HEK293 (cell line): ENCODE data around the gene AFF3.
"Not testable (repeated sequence)": the region's sequence is repeated elsewhere in the genome, so short reads cannot be mapped to it uniquely, and the experiment has no call there.

ENCODE experiments used
- CTCF ChIA-PET: fragments of 350-600 bp; formaldehyde crosslinking; extraction: SDS; loops from one replicate; lab custom pipeline; 2021; ENCODE audit warnings: antibody characterized with exemption; lab: Yijun Ruan, JAX
- POLR2A ChIA-PET: fragments of 300-600 bp; formaldehyde crosslinking; extraction: SDS; loops from one replicate; lab custom pipeline; 2020; ENCODE audit warnings: antibody characterized with exemption, inconsistent platforms; lab: Yijun Ruan, JAX
- H3K27ac ChIP-seq: fragments of 200-500 bp; sonication (Bioruptor generic); 2 replicates; pipeline ENCODE4 v1.5.1; 2014; ENCODE audit warnings: low read depth, low read length, control low read depth, inconsistent platforms; ENCODE audit errors: extremely low read depth
- H3K36me3 ChIP-seq, 2 experiments: fragments of 200-500 bp in 1 of 2; sonication (Bioruptor generic) in 1 of 2; 1 replicate in 1 of 2; 2 replicates in 1 of 2; pipeline ENCODE4 v1.5.1; 2014 to 2017; ENCODE audit warnings: inconsistent platforms in 2 of 2, low read length in 2 of 2; ENCODE audit not compliant: control insufficient read depth in 2 of 2, insufficient read depth in 1 of 2
- H3K4me1 ChIP-seq: fragments of 200-500 bp; sonication (Bioruptor generic); 2 replicates; pipeline ENCODE4 v1.5.1; 2014; ENCODE audit warnings: mild to moderate bottlenecking, low read length, inconsistent platforms; ENCODE audit not compliant: control insufficient read depth, insufficient read depth
- H3K4me3 ChIP-seq: 2 replicates; pipeline ENCODE4 v1.5.1; 2011; ENCODE audit warnings: low read depth, mild to moderate bottlenecking, control low read depth, low read length, moderate library complexity
- H3K9me3 ChIP-seq: fragments of 200-500 bp; sonication (Bioruptor generic); 2 replicates; pipeline ENCODE4 v1.5.1; 2014; ENCODE audit warnings: low read depth, low read length, inconsistent platforms; ENCODE audit not compliant: control insufficient read depth, insufficient read depth
- BCL11B ChIP-seq: fragments of 450-650 bp; formaldehyde crosslinking; IDR thresholded peaks from 2 replicates; pipeline ENCODE4 v1.5.1; 2016; ENCODE audit warnings: low read depth, missing biosample characterization, missing genetic modification characterization
- ZBTB21 ChIP-seq: fragments of 450-650 bp; formaldehyde crosslinking; IDR thresholded peaks from 2 replicates; pipeline ENCODE4 v1.5.1; 2017; ENCODE audit warnings: missing biosample characterization, missing genetic modification characterization
- ZNF37A ChIP-seq: fragments of 450-650 bp; IDR thresholded peaks from 2 replicates; pipeline ENCODE4 v1.5.1; 2018; ENCODE audit warnings: missing biosample characterization, missing genetic modification characterization
- ZNF558 ChIP-seq: fragments of 450-650 bp; formaldehyde crosslinking; IDR thresholded peaks from 2 replicates; pipeline ENCODE4 v1.5.1; 2016; ENCODE audit warnings: missing biosample characterization, missing genetic modification characterization
- ZNF791 ChIP-seq: fragments of 450-650 bp; formaldehyde crosslinking; IDR thresholded peaks from 2 replicates; pipeline ENCODE4 v1.5.1; 2016; ENCODE audit warnings: missing biosample characterization, missing genetic modification characterization
- TF ChIP-seq, protein P1 (sequence below): fragments of 450-650 bp; formaldehyde crosslinking; IDR thresholded peaks from 2 replicates; pipeline ENCODE4 v1.5.1; 2016; ENCODE audit warnings: missing biosample characterization, missing genetic modification characterization

Gene AFF3

DNA sequence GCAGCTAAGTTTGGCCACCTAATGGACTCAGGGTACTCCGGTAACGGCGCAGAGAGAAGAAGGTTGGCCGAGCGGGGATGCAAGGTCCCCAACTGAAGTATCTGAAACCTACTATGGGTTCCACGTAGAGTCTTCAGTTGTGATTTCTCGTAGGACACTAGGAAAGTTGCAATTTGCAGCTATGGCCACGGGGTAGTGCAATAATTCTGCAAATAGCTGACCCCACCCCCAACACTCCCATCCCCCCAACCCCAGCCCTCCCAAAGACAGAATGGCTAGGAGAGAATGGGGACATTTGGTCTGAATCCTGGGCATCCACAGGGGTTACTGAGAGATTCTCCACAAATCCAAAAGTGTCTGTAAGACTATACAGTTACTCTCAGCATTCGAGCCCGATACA, 46.5 kb downstream of the AFF3 start:
- POLR2A ChIA-PET, H3K9me3 ChIP-seq, H3K36me3 ChIP-seq, CTCF ChIA-PET, H3K4me1 ChIP-seq, H3K27ac ChIP-seq, H3K4me3 ChIP-seq: not testable (repeated sequence)

DNA sequence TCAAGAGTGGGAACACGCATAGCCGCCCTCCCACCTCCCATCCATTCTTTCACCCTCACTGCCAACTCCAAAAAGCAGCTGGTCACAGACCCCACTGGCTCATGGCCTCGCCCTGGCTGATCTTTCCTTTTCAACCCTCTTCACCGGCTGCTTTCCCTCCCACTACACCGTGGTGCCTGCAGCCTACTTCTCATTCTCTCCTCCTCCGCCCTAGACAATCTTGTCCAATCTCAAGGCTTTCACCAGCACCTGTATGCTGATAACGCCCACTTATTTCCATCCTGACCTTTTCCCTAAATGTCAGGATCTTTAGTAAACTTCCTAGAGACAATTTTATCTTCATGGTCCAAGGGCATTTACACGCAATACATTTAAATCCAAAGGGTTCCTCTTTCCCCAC, 50.6 kb downstream of the AFF3 start:
- H3K4me3 ChIP-seq, CTCF ChIA-PET, H3K27ac ChIP-seq, POLR2A ChIA-PET, H3K36me3 ChIP-seq, H3K9me3 ChIP-seq, H3K4me1 ChIP-seq: not testable (repeated sequence)

DNA sequence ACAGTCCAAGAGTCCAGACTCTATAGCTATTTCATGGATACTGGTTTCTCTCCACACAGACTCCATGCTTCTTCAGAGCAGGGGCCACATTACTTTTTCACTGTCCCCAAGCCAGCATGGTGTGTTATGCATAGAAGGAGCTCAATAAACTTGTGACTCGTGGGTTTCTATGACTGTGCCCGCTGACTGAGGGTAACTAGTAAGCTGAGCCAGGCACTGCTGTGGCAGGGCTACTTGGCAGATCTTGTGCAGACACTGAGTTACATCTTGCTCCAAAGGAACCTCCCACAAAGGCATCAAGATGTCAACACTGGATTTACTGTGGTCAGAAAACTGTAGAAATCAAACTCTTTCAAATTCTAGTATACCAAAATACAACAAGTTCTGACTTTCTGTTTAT, 56.6 kb downstream of the AFF3 start:
- POLR2A ChIA-PET, H3K27ac ChIP-seq, H3K9me3 ChIP-seq, H3K36me3 ChIP-seq, H3K4me1 ChIP-seq, H3K4me3 ChIP-seq, CTCF ChIA-PET: not testable (repeated sequence)

DNA sequence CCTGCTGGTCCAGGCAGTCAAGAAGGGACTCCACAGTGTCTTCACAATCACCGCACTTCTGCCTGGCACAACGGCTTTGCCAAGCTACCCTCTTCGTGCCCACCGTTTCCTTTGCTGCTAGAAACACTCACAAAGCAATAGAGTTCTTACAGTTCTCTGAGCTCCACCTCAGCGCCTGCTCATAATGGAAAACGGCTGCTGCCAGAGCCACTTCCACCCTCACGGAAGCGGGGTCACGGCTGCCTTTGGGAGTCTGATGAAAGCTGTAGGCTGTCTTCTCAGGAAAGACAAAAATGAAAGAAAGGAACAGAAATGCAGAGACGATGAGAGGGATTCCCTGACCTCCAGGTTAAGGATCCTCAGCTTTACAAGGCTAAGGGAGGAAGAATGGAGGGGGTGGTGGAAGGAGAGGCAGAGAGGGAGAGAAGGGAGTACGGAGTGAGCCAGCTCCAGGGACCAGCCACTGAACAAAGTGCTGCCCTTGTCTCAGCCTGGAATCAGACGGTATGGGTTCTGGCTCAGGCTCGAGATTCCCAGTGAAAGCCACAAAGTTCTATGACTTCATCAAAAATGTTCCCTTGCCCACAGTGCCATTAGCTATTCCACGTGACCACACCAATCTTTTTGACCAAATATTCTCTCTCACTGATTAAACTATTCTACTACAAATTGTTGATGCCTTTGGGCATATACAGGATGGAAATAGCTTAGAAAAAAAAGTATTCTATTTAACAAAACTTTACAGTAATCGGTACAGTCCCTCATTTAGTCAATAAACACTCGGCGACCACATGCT, 58.8 kb downstream of the AFF3 start:
- H3K36me3 ChIP-seq, POLR2A ChIA-PET, H3K9me3 ChIP-seq, CTCF ChIA-PET, H3K4me1 ChIP-seq, H3K4me3 ChIP-seq, H3K27ac ChIP-seq: not testable (repeated sequence)

DNA sequence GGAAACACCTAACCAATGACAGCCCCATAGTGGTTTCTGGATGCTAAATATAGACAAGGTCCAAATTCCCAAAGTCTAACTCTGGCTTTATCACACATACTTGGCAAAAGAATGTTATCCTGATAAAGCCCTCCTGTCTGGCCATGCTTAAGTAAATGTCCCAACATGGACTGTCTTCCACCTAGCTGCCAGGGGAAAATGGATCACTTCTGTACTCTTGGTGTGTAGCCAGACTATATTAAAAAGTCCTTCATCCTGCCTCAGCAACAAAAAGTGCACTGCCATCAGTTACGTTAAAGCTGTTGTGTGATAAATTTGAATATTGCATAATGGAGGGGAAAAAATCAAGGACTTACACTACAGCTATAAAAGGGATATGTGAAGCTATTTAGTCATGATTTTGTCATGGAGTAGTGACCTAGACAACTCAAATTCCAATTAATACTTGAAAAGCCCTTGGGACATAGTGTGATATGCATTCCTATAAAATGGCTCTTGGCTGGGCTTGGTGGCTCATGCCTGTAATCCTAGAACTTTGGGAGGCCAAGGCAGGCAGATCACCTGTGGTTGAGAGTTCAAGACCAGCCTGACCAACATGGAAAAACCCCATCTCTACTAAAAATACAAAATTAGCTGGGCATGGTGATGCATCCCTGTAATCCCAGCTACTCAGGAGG, 60.0 kb downstream of the AFF3 start:
- CTCF ChIA-PET, H3K9me3 ChIP-seq, H3K4me1 ChIP-seq, H3K36me3 ChIP-seq, H3K27ac ChIP-seq, POLR2A ChIA-PET, H3K4me3 ChIP-seq: not testable (repeated sequence)

DNA sequence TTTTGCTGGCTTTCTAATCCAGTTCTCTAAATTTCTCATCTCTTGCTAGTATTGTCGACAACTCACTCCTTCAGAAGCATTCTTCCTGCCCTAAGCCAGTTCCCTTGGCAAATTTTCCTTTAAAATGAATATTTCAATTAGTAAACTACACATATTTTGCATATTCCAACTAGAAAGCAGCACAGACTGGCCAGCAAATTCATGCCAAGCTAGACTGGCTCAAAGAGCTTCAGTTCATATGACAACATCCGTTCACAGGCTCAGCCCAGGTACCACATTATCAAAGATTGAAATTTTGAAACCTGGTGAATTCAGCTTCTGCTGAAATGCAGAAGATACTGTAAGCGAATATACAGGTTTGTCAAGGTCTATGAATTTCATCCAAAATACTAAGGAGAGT, 64.5 kb downstream of the AFF3 start:
- Histone ChIP-seq H3K4me3 (no peak overlapping the region), H3K4me1 (peaks cover 2% of the 10 kb centered on the region; the same call in 1 of the 2 replicates)
- POLR2A ChIA-PET, result no interaction called here
- TF ChIP-seq BCL11B (tag by site-specific recombination), result no peak
- TF ChIP-seq ZBTB21 (tag by site-specific recombination), result no peak
- TF ChIP-seq ZNF37A (tag by site-specific recombination), result no peak
- no peak for TF ChIP-seq ZNF558 (tag by site-specific recombination)
- TF ChIP-seq, protein P1, sequence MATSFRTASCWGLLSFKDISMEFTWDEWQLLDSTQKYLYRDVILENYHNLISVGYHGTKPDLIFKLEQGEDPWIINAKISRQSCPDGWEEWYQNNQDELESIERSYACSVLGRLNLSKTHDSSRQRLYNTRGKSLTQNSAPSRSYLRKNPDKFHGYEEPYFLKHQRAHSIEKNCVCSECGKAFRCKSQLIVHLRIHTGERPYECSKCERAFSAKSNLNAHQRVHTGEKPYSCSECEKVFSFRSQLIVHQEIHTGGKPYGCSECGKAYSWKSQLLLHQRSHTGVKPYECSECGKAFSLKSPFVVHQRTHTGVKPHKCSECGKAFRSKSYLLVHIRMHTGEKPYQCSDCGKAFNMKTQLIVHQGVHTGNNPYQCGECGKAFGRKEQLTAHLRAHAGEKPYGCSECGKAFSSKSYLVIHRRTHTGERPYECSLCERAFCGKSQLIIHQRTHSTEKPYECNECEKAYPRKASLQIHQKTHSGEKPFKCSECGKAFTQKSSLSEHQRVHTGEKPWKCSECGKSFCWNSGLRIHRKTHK (tag by site-specific recombination), result no peak
- TF ChIP-seq ZNF791 (tag by site-specific recombination), result no peak
- TF ChIP-seq, all 188 proteins: peak for 0
- Histone ChIP-seq H3K36me3 (no peaks in the 10 kb centered on the region), H3K27ac (no peak overlapping the region), H3K9me3 (no peaks in the 10 kb centered on the region)
- CTCF ChIA-PET, result interaction anchor here (1.9 kb wide), 1 partner anchor 10 kb away, joined by 4 read pairs; no protein-coding TSS in a partner anchor
